SW480 (cell line): ENCODE data around the gene CTPS2.
A peak's percentile ranks its signal among the peaks of the same experiment; 100 is the strongest.
"Not testable (repeated sequence)": the region's sequence is repeated elsewhere in the genome, so short reads cannot be mapped to it uniquely, and the experiment has no call there.

Experiments used
- DNase-seq: peaks from one replicate; pipeline ENCODE4 v3.0.0-alpha.2; 2016; ENCODE audit warnings: low spot score

Gene CTPS2, protein sequence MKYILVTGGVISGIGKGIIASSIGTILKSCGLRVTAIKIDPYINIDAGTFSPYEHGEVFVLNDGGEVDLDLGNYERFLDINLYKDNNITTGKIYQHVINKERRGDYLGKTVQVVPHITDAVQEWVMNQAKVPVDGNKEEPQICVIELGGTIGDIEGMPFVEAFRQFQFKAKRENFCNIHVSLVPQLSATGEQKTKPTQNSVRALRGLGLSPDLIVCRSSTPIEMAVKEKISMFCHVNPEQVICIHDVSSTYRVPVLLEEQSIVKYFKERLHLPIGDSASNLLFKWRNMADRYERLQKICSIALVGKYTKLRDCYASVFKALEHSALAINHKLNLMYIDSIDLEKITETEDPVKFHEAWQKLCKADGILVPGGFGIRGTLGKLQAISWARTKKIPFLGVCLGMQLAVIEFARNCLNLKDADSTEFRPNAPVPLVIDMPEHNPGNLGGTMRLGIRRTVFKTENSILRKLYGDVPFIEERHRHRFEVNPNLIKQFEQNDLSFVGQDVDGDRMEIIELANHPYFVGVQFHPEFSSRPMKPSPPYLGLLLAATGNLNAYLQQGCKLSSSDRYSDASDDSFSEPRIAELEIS

DNA sequence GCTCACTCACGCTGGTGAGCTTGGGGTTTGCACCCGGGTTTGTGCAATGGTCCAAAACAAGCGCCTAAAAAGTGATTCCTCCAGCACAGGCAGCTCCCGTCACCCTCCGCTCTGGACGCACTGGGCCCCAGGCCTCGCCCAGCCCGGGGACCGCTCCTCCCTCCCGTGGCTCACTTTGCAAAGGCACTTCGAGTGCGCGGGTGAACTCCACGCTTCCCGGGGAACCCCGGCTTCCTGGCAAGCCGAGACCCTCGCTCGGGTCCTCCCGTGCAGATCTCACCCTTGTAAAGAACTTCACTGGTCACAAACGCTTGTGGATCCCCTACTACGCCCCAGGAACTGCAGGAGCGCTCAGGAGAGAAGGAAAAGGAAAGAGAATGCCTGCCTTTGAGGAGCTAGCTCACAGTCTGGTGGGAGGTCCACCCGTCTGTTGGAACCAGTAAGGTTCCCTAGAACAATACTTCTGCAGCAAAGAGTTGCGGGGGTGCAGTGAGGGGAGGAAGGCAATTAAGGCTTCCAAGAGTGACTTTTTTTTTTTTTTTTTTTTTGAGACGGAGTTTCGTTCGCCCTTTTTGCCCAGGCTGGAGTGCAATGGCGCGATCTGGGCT lies at the start of gene CTPS2:
CTPS2 (minus strand) TSS at position 122 of the 608 bp plus-strand sequence. CDS start 9,767 bp downstream, outside the sequence.
- peak; percentile 67 for DNase-seq

DNA sequence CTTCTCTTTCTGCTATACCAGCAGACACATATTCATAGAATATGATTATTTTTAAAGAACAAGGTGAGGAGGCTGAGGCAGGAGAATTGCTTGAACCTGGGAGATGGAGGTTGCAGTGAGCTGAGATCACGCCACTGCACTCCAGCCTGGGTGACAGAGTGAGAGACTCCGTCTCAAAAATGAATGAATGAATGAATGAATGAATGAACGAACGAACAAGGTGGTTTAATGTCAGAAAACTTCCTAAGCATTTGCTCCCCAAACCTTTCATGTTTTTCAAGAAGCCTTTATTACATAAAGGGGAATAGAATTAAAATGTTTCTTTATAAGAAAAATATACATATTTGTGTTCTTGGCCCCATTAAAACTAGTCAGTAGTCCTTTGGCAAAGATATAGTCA lies 49.0 kb upstream of the CTPS2 start:
- DNase-seq, result not testable (repeated sequence)

DNA sequence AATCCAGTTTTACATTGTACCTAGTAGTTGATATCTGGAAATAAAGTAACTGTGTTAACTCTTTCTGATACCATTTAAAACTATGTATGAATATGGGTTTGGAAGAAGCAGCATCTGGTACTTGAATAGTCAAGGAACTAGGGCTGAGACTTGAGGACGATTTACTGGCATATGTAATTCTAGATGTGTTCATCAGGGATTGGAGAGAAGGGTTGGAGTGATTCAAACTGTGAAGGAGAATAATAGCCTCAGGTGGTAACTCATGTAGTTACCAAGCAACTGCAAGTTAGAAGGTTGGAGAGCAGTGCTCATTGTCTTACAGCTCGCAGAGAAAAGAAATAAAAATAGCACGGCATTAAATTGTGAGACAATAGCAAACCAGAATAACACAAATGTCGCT lies 44.3 kb upstream of the CTPS2 start:
- DNase-seq, result no peak

DNA sequence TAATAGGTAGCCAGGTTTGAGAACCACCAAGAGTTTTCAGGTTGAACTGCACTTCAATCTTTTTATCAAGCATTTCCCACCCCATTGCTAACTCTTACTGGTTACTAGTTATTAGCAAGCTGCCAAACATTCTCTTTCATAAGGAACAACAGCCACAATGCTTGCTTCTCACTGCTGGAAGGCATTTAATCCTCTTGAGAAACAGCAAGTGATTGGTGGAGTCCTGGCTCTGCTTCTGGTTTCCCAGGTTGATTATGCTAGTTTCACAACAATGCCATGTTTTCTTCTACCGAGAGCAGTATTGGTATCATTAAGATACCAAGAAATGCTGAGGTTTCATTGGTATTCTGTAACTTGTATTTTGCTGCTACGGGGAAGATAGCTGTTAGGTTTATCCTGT lies 41.5 kb upstream of the CTPS2 start:
- DNase-seq, result no peak

DNA sequence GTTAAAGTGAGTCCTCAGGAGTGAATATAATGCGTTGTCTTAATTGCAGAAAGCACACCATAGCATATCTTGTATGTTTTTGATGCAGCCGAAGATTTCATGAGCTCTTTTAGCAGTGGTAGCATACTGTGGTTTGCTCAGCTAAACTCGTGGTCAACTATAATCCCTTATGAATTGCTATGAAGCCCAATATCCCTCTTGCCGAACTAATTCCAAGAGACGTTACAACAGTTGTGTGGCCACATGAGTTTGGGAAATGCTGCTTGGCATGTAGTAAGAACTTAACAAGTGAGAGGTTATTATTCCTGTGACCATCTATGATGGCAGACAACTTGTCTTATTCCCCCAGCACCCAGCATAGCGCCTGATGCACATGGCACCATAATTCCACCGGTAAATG lies 37.7 kb upstream of the CTPS2 start:
- no peak for DNase-seq

DNA sequence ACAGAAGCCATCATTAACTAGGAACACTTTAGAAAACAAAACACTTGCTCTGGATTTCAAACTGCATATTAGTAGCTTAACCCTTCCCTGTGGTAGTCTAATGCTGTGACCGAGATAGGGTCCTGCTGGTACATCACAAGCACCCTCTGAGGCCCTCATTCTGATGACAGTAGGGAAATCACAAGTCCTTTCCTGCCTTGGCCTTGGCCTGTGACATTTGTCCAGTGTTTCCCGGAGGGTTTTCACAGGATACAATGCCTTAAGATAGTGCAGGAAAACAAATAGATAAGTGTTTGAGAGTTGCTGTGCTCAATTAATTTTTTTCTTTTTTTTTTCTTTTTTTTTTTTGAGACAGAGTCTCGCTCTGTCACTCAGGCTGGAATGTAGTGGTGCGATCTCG lies 36.0 kb upstream of the CTPS2 start:
- DNase-seq, result no peak

DNA sequence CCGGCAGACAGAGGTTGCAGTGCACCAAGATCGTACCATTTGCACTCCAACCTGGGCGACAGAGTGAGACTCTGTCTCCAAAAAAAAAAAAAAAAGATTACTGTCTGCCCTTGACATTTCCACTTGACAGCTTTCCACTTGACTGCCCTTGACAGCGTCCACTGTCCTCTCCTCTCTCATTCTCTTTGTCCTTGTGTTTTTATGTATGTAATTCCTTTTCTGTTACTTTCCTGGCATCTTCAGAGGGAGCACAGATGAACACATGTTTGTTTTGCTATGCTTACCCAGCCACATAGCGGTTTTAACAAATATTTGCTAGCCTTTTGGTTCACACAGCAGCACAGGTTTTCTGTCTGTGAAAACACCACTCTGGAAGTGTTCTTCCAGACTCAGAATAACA lies 33.2 kb upstream of the CTPS2 start:
- DNase-seq, result no peak

DNA sequence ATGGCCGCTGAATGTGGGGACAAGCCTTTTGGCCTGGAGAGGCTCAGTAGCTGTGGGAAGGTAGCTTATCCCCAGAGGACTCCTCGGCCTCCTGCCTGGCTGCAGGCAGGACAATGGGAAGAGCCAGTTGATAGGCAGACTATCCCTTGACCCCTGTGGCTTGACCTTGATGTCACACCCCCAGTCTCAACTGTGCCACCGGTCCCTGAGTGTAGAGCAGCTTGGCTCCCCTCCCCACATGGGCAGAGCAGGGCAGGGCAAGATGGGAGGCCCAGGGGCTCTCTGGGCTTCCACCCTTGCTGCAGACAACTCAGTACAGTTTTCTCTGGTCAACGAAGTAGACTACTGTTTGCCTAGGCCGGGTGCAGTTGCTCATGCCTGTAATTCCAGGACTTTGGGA lies 32.6 kb upstream of the CTPS2 start:
- DNase-seq, result no peak

DNA sequence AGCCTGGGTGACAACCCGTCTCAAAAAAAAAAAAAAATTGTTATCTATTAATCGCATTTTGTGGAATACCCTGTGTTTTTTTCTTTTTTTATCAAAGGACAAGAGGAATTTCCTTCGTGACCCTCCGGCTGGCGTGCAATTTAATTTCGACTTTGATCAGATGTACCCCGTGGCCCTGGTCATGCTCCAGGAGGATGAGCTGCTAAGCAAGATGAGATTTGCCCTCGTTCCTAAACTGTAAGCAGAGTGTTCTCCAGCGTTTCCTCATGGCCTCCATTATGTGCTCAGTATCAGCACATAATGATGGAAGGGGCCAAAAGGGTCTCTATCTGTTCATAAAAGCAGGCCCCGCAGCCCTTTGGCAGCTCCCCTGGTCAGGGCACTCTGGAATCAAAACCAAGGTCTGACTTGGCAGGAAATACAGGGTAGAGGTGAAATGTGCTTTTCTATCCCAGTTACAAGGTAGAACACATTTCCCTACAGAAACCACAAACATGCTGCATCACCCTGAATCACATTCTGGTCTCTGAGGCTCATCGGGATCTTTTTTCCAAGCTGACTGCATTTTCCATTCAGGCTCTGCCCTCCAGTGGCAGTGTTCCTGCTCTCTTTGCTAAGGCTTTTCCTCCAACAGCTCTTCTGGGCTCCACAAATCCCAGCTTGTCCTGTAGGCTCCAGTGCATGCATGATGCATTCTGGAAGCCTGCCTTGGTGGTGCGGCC lies 31.3 kb upstream of the CTPS2 start:
- peak; percentile 8 for DNase-seq

DNA sequence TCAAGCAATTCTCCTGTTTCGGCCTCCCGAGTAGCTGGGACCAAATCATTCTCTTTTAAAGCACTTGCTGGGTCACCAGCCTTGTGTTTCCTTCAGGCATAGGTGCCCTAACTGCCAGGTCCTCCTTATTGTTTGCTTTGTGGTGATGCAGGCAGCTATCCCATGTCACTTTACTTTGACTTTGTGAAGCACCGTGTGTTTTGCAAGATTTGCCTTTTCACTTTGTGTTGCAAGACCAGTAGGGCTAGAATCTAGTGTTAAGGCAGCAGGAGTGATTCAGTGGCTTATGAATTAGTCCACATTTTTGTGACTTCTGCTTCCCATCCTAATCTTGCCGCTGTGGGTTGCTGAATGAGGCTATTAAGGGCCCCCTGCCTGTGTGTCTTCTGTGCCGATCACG lies 27.1 kb upstream of the CTPS2 start:
- no peak for DNase-seq

DNA sequence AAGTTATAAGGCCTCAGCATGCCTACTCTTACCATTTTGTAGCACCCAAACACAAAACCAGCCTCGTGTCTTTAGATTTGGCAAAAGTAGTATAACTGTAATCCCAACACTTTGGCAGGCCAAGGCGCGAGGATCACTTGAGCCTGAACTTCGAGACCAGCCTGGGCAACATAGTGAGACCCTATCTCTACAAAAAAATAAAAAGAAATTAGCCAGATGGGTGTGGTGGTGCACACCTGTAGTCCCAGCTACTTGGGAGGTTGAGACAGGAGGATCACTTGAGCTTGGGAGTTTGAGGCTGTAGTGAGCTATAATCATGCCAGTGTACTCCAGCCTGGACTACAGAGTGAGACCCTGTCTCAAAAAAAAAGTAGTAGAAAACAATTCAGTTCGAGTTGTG lies 24.6 kb upstream of the CTPS2 start:
- no peak for DNase-seq

DNA sequence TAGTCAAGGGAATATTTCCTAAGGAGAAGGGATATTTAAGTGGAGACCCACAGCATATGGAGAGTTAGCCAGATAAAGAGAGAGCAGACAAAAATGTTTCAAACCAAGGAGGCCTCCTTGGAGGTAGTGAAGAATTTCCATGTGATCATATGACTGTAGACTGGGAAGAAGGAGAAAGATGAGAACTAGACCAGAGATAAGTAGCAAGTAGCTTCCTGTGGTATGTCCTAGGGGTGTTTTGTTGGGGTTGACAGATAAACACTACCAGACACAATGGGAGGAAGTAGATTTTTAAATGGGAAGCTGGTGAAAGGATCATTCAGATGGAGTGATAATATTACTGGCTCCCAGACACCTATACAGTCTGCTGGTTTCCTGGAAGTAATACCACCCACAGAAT lies 20.5 kb upstream of the CTPS2 start:
- no peak for DNase-seq

DNA sequence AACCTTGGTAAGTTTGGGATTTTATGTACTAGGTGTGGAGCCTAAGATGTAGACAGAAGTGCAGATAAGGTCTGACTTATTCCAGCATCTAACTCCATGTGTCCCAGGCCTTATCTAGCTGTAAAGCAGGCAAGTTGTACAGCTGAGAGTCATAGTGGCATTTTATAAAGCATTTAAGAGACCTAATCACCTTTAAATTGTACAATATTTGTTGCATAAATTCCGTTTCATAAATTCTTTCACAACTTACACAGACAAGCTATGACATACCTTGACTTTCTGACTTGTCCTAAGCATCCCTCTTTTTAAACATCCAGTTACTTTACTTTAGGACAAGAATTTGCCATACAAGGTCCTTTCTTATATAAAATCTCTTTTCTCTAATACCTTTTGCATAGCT lies 18.0 kb upstream of the CTPS2 start:
- DNase-seq, result no peak

DNA sequence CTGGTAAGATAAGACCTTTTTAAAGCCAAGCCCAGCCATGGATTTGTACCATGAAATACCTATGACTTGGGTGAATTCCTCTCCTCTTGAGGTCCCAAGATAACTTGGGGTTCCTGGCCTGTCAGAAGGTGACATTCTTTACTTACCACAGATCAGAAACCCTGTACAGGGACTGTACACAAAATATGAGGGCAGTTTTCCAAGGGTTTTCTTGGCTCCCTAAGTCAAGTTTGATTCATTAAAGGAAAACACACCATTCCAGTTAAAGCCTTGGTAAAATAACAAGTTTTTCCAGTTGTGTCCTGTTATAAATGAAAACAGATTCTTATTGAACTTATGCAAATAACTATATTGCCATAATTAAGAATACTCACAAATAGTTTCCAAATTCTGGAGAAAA lies 15.2 kb upstream of the CTPS2 start:
- DNase-seq, result no peak

DNA sequence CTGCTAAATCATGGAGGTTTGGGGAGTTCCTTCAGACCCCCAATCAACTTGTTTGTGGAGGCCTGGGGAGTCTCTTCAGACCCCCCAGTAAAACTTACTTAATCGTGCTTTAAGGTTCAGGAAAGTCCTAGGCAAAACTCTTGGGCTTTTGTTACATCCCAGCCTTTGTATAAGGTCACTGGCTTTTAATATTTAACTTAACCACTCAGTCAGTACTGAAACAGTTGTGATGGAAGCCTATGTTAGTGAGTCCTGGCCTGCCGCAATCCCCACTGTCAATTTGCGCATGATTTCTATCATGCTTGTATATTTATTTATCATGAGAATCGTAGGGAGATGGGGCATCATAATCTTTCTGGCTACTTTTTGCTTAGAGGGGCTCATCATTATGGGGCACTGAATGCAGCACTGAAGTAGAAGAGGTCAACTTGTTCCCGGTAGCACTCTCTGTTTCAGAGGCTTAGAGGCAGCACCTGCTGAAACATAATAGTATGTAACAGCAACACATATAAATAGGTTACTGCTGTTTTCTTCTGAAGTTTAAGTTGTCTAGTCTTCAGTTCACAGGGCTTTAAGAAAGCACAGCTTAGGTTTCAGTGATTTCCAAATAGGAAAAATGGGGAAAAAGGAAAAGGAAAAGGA lies 14.0 kb upstream of the CTPS2 start:
- DNase-seq, result not testable (repeated sequence)

DNA sequence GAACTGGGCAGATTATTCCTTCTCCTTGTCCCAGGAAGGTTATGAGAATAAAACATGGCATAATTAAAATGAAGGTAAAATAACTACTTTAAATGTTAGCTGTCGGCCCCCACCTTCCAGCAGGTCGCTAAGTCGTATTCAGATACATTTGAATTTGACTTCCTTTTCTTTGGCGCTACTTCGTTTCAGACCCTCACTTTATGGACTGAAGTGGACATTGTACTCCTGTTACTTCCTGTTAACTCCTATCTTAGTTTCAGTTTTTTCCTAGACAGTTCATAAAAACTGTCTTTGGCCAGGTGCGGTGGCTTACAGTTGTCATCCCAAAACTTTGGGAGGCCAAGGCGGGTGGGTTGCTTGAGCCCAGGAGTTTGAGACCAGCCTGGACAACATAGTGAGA lies 12.6 kb upstream of the CTPS2 start:
- no peak for DNase-seq

DNA sequence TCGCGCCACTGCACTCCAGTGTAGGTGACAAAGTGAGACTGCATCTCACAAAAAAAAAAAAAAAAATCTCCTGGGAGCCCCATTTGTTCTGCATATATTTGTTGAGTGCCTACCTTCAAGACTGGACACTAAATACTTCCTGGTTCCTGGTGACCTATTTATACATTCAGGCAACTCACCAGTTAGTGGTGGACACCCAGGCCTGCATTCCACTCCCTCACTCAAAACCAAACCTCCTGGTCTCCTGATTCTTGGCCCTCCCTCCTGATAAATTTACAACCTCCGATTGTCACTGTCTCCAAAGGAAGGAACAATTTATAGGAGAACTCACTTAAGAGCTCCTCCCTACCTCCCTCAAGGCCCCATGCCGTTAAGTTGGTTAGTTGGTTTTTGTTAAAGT lies 10.0 kb upstream of the CTPS2 start:
- DNase-seq, result no peak

DNA sequence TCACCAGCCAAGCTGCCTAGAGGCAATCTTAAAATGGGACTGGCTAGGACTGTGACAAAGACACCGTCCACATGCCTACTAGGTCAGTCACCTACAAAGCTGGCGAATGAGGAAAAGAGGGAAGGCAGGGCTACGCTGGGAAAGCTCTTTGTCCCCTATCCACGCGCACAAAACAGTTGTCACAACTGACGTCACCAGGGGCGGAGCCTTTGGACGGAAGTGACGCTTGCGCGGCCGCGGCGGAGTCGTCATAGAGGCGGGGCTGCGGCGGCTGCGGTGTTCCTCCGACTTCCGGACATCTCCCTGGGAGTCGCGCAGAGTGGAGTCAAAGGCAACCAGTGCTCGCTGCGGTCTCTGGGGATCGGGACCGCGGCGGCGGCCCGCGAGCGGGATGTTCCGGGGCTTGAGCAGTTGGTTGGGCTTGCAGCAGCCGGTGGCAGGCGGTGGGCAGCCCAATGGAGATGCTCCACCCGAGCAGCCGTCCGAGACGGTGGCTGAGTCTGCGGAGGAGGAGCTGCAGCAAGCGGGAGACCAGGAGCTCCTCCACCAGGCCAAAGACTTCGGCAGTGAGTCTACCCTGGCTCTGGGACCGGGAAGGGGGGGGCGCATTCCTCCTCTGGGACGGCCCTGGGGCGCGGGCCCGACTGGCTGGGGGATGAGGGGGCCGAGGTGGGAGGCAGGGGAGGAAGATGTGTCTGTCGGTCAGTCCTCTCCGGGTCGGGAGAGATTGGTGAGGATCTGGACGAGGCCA lies 7.0 kb upstream of the CTPS2 start, which contains the start of gene SYAP1:
SYAP1 (plus strand) TSS at position 279 of the 751 bp plus-strand sequence; CDS start at position 392, 113 bp downstream.
- DNase-seq, result peak; percentile 95

DNA sequence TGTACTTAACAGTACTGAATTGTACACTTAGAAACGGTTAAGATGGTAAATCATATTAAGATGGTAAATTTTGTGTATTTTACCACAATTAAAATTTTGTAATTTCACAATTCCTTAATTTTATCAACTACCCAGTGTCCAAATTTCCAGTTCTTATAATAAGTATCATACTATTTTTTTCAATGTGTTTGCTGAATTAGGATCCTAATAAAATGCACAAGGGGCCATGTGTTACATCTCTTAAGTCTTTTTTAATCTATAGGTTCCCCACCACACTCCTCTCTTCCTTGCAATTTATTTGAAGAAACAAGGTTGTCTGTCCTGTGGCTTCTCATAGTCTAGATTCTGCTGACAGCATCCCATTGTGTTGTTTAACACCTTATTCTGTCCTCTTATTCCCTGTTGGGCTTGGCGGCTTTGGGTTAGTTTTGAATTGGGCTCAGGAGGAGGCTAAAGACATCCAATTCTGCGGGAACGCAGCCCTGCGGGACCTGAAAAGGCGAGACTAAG lies 6.4 kb upstream of the CTPS2 start:
- peak; percentile 8 for DNase-seq

DNA sequence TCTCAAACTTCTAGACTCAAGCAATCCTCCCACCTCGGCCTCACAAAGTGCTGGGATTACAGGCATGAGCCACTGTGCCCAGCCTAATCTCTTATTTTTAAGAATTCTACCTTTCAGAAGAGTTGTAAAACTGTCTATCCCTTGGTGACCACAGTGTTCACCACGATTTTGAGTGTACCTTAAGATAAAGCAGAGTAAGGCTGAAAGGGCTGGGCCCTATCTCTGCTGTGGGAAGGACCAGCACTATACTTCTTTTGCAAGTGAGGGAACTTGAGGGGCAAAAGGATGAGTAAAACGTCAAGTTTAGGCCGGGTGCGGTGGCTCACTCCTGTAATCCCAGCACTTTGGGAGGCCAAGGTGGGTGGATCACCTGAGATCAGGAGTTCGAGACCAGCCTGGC lies 4.0 kb upstream of the CTPS2 start:
- DNase-seq, result not testable (repeated sequence)

DNA sequence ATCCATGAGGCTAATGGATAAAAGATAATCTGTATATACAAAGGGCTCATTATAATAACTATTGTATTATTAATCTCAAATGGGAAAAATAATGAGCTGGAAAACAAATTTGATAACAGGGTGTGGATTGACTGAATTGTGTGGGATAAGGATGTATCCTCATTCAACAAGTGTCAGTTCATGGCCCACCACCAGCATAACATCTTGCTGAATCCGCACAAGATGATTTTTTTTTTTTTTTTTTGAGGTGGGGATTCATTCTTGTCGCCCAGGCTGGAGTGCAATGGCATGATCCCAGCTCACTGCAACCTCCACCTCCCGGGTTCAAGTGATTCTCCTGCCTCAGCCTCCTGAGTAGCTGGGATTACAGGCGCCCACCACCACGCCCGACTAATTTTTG lies 3.2 kb upstream of the CTPS2 start:
- DNase-seq, result not testable (repeated sequence)
